ENCODE results near the gene IL12RB2. TPM values are rescaled to one million over a fixed set of nuclear protein-coding genes. Genes with fewer than 3 reads are reported as not detected.

Gene IL12RB2
- total and polyA plus RNA-seq, 2 experiments from 2014 or later = 0.79 to 1.7 TPM

DNA sequence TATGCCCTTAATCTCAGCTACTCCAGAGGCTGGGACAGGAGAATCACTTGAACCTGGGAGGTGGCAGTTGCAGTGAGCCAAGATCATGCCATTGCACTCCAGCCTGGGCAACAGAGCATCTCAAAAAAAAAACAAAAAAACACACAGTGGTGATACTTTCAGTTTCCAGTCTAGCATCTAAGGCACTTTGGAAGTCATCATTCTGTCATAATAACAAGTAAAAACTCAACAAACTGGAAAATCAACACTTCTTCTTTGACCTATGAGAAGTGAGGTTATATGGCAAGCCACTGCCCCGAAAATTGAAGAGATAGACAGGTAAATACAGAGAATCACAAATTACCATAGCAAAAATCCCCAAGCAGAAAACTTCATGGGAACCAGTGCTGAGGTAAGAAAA, 51.9 kb downstream of the IL12RB2 start (continued):
- TF ChIP-seq, protein P1, sequence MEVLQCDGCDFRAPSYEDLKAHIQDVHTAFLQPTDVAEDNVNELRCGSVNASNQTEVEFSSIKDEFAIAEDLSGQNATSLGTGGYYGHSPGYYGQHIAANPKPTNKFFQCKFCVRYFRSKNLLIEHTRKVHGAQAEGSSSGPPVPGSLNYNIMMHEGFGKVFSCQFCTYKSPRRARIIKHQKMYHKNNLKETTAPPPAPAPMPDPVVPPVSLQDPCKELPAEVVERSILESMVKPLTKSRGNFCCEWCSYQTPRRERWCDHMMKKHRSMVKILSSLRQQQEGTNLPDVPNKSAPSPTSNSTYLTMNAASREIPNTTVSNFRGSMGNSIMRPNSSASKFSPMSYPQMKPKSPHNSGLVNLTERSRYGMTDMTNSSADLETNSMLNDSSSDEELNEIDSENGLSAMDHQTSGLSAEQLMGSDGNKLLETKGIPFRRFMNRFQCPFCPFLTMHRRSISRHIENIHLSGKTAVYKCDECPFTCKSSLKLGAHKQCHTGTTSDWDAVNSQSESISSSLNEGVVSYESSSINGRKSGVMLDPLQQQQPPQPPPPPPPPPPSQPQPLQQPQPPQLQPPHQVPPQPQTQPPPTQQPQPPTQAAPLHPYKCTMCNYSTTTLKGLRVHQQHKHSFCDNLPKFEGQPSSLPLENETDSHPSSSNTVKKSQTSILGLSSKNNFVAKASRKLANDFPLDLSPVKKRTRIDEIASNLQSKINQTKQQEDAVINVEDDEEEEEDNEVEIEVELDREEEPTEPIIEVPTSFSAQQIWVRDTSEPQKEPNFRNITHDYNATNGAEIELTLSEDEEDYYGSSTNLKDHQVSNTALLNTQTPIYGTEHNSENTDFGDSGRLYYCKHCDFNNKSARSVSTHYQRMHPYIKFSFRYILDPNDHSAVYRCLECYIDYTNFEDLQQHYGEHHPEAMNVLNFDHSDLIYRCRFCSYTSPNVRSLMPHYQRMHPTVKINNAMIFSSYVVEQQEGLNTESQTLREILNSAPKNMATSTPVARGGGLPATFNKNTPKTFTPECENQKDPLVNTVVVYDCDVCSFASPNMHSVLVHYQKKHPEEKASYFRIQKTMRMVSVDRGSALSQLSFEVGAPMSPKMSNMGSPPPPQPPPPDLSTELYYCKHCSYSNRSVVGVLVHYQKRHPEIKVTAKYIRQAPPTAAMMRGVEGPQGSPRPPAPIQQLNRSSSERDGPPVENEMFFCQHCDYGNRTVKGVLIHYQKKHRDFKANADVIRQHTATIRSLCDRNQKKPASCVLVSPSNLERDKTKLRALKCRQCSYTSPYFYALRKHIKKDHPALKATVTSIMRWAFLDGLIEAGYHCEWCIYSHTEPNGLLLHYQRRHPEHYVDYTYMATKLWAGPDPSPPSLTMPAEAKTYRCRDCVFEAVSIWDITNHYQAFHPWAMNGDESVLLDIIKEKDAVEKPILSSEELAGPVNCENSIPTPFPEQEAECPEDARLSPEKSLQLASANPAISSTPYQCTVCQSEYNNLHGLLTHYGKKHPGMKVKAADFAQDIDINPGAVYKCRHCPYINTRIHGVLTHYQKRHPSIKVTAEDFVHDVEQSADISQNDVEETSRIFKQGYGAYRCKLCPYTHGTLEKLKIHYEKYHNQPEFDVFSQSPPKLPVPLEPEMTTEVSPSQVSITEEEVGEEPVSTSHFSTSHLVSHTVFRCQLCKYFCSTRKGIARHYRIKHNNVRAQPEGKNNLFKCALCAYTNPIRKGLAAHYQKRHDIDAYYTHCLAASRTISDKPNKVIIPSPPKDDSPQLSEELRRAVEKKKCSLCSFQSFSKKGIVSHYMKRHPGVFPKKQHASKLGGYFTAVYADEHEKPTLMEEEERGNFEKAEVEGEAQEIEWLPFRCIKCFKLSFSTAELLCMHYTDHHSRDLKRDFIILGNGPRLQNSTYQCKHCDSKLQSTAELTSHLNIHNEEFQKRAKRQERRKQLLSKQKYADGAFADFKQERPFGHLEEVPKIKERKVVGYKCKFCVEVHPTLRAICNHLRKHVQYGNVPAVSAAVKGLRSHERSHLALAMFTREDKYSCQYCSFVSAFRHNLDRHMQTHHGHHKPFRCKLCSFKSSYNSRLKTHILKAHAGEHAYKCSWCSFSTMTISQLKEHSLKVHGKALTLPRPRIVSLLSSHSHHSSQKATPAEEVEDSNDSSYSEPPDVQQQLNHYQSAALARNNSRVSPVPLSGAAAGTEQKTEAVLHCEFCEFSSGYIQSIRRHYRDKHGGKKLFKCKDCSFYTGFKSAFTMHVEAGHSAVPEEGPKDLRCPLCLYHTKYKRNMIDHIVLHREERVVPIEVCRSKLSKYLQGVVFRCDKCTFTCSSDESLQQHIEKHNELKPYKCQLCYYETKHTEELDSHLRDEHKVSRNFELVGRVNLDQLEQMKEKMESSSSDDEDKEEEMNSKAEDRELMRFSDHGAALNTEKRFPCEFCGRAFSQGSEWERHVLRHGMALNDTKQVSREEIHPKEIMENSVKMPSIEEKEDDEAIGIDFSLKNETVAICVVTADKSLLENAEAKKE (CRISPR knock-in tag; IDR thresholded peaks at IDR 0.05) = no peak
- no peak for TF ChIP-seq REST (IDR thresholded peaks at IDR 0.05; ENCODE audit: unreplicated experiment)
- no peak for TF ChIP-seq EZH2 (IDR thresholded peaks at IDR 0.05; ENCODE audit: low read depth, unreplicated experiment)
- TF ChIP-seq CREB1 (CRISPR knock-in tag; IDR thresholded peaks at IDR 0.05; ENCODE audit: low read depth) = no peak

- no peaks in the 10 kb centered on the region for H3K27me3 Mint-ChIP-seq (ENCODE audit: insufficient read depth, low read depth, poor library complexity)
- no peak overlapping the region for H3K4me3 Mint-ChIP-seq
- H4K20me1 ChIP-seq (replicated peaks; ENCODE audit: insufficient read depth) = no peaks in the 10 kb centered on the region
- H2AFZ ChIP-seq = no peak overlapping the region
- no peaks in the 10 kb centered on the region for H3K27me3 ChIP-seq (ENCODE audit: insufficient read depth)
- no peaks in the 10 kb centered on the region for H3K36me3 ChIP-seq (ENCODE audit: insufficient read depth)
- no peaks in the 10 kb centered on the region for H3F3A ChIP-seq (replicated peaks; ENCODE audit: low read depth)
- no peak overlapping the region for H3K27ac ChIP-seq (ENCODE audit: low read depth)
- H3K4me3 ChIP-seq = no peak overlapping the region
- H3K4me1 Mint-ChIP-seq = no peaks in the 10 kb centered on the region
- no peak overlapping the region for H3K4me2 ChIP-seq
- ATAC-seq = no peak
- H3K4me1 ChIP-seq (ENCODE audit: insufficient read depth) = no peaks in the 10 kb centered on the region
- no peaks in the 10 kb centered on the region; the same call in 2 of the 3 replicates for H3K9me3 Mint-ChIP-seq
- H3K79me2 ChIP-seq (replicated peaks; ENCODE audit: insufficient read depth) = no peaks in the 10 kb centered on the region
- DNase-seq (ENCODE audit: low spot score) = no peak
- no peaks in the 10 kb centered on the region for H3K9me2 ChIP-seq (ENCODE audit: insufficient read depth)
- no peak overlapping the region for H3K27ac Mint-ChIP-seq
- H3K36me3 Mint-ChIP-seq (ENCODE audit: low read depth) = no peaks in the 10 kb centered on the region
- no peak for TF ChIP-seq ZNF331 (CRISPR knock-in tag; IDR thresholded peaks at IDR 0.05; ENCODE audit: low read depth)
- no peak for TF ChIP-seq EZH2 (IDR thresholded peaks at IDR 0.05; ENCODE audit: low read depth, unreplicated experiment)
- no peak for TF ChIP-seq STAT1 (IDR thresholded peaks at IDR 0.05; ENCODE audit: unreplicated experiment)
- TF ChIP-seq, protein P2, sequence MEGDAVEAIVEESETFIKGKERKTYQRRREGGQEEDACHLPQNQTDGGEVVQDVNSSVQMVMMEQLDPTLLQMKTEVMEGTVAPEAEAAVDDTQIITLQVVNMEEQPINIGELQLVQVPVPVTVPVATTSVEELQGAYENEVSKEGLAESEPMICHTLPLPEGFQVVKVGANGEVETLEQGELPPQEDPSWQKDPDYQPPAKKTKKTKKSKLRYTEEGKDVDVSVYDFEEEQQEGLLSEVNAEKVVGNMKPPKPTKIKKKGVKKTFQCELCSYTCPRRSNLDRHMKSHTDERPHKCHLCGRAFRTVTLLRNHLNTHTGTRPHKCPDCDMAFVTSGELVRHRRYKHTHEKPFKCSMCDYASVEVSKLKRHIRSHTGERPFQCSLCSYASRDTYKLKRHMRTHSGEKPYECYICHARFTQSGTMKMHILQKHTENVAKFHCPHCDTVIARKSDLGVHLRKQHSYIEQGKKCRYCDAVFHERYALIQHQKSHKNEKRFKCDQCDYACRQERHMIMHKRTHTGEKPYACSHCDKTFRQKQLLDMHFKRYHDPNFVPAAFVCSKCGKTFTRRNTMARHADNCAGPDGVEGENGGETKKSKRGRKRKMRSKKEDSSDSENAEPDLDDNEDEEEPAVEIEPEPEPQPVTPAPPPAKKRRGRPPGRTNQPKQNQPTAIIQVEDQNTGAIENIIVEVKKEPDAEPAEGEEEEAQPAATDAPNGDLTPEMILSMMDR (conservative IDR thresholded peaks at IDR 0.05; ENCODE audit: low read depth in 2 of 2) = no peak
- no peak for TF ChIP-seq ZNF114 (CRISPR knock-in tag; IDR thresholded peaks at IDR 0.05)
- TF ChIP-seq EZH2phosphoT487 (IDR thresholded peaks at IDR 0.05; ENCODE audit: unreplicated experiment) = no peak
- no peak for TF ChIP-seq REST (IDR thresholded peaks at IDR 0.05; ENCODE audit: unreplicated experiment)
- no peak for TF ChIP-seq CREB1 (CRISPR knock-in tag; IDR thresholded peaks at IDR 0.05; ENCODE audit: low read depth)
- TF ChIP-seq POLR2AphosphoS5 (IDR thresholded peaks at IDR 0.05; ENCODE audit: low read depth) = no peak
These were observed 54.0 kb downstream of the IL12RB2 start for GRCh38 chr1:67361641-67362040.
